Activated T-cell treated with anti-CD3 and anti-CD28 coated beads, Interleukin-2, amount 50 U/mL, for 48 hours (primary cell): Measurements from ENCODE around the gene PARD3.
"Not testable (repeated sequence)": the region's sequence is repeated elsewhere in the genome, so short reads cannot be mapped to it uniquely, and the experiment has no call there.

Source experiments
- DNase-seq, 2 experiments: peaks; one replicate each; pipeline ENCODE4 v3.0.0-alpha.2; 2020

Gene PARD3

DNA sequence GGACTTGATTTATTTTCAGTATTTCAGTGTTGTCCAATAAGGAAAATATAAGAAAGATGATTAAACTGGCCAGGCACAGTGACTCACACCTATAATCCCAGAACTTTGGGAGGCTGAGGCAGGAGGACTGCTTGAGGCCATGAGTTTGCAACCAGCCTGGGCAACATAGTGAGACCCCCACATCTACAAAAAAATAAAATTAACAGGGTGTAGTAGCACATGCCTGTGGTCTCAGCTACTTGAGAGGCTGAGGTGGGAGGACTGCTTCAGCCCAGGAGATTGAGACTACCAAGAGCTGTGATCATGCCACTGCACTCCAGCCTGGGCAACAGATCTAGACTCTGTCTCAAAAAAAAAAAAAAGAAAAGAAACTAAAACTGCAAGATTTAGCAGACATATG is 138.0 kb downstream of the PARD3 start:
- no peak for DNase-seq

DNA sequence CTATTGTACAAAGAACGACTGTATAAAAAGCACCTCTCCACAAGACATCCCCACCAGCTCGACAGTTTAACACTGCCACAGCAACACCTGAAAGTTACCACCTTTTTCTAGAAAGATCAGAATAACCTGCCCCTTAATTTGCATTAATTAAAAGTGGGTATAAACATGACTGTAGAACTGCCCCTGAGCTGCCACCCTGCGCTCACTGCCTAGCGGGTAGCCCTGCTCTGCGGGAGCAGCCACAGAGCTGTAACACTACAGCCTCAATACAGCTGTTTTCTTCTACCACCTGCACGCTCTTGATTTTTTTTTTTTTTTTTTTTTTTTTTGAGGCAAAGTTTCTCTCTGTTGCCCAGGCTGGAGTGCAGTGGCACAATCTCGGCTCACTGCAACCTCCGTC is 140.9 kb downstream of the PARD3 start:
- no peak for DNase-seq

DNA sequence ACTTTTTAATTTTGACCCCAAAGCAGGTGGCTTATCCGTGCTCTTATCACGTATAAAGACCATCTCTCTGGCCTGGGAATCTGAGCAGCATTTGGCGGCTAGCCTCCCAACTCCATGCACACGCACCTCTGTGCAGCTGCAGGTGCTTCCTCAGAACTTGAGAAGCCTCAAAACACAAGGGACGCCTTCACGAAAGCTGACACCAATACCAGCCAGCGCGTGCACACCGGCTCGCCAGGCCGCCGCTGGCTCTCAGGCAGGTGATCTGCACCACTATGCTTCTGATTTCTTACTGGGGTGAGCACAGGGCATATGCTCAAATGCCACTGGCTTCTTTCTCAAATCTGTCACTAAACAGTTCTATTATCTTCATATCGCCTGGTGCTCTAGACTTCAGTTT is 145.0 kb downstream of the PARD3 start:
- DNase-seq, result no peak

DNA sequence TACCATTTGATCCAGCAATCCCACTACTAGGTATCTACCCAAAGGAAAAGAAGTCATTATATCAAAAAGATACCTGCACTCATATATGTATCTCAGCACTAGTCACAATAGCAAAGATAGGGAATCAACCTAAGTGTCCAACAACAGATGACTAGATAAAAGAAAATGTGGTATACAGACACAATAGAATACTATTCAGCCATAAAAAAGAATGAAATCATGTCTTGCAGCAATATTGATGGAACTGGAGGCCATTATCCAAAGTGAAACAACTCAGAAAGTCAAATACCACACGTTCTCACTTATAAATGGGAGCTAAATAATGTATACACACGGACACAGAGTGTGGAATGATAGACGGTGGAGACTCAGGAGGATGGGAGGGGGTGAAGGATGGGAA is 146.0 kb downstream of the PARD3 start:
- no peak for DNase-seq

DNA sequence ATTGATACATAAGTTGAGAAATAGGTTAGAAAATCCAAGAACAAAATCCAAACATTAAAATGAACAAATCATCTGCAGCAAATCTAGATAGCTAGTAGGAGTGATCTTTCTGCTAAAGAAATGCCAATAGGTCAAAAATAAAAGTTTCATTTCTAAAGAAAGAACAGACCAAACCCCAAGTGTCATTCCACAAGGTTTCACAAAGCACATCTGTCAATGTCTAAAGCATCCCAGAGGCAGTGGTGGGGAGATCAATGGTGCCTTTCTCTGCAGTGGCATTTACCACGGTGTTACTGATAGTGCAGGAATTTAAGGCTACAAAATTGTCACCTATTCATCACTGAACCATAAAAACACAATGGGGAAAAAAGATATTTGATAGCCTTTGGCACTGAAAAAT is 147.9 kb downstream of the PARD3 start:
- DNase-seq, result no peak

DNA sequence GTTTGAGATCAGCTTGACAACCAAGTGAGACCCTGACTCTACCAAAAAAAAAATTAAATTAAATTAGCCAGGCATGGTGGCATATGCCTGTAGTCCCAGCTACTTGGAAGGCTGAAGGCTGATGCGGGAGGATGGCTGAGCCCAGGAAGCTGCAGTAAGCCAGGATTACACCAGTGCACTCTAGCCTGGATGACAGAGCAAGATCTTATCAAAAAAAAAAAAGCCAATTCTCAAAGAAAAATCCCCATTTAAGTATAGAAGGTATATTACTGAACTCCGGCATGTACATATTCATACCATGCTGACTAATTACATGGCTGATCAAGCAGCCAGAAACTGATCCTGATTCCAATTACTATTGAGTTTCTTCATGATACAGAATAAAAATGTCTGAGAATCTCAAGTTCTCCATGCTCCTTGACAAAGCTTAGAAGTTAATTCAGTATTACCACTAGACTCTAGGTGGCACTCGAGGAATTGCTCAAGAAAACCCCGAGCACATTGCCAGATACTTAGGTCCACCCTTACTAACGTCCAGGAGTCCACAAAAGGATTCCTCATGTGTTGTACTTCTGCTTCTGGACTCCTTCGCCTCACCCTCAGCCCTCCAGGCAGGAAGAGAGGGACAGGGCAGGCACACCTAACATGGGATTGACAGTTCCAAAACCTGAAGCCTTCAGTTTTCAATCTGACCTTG is 148.9 kb downstream of the PARD3 start:
- DNase-seq, result no peak

DNA sequence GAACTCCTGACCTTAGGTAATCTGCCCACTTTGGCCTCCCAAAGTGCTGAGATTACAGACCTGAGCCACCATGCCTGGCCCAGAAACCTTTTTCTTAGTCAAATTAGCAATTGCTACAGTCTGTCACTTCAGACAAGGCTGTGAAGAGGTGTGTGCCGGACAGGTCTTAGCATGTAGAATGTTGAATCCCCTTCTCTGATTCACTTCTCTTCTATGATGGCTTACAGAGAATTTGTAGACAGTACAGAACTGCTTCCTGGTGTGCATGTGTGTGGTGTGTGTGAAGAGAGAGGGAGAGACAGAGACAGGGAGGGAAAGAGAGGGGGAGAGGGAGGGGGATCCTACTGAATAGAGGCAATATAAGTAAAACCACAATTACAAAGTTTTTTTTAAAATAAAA is 150.4 kb downstream of the PARD3 start:
- no peak for DNase-seq

DNA sequence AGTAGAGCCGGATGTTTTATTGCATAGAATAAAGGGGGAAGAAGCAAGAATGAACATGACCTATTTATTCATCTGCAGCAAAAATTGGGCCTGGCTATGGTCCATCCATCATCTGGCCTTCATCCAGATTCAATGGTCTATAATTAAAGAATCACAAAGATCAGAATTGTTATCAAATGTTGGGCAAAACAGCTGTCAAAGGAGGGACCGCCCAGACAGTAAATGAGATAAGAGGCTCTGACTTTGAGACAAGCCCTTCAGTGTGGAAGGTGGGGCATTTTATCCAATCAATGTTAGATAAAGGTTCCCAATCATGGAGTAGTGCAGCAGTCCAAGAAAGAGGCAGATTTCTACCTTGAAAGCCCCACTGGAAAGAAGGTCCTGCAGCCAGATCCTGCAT is 153.5 kb downstream of the PARD3 start:
- no peak for DNase-seq

DNA sequence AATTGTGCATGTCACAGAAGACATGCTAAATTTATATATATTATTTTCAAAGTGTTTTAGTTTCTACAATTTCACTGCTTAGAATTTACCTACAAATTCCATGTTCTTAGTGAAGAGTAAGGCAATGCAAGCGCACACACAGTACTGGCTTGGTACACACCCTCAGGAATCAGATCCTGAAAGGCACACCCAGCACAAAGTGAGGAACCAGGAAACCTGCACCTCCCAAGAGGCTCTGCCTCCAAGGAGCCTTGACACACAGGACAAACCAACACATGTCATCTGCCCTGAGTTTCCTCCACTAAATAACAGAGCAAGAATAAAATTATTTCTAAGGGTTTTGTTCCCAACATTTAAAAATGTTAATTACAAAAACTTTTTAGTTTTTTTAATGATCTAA is 156.2 kb downstream of the PARD3 start:
- no peak for DNase-seq

DNA sequence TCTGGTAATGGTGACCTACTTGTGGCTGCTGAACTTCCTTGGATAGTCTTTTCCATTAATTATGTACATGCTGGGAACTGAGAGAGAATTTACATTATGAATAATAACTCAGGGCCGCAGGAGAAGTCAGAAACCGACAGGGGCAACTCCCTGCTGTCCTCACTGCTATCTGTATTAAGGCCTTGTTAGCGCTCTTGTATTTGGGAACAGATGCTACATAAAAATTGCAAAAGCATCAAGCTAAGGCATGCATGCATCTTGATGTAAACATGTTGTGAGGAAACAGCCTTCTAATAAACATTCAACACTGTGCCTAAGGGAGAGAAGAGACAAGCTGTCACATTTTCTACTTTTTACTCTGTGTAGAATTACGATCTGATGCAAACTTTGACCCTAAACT is 158.4 kb downstream of the PARD3 start:
- no peak for DNase-seq

DNA sequence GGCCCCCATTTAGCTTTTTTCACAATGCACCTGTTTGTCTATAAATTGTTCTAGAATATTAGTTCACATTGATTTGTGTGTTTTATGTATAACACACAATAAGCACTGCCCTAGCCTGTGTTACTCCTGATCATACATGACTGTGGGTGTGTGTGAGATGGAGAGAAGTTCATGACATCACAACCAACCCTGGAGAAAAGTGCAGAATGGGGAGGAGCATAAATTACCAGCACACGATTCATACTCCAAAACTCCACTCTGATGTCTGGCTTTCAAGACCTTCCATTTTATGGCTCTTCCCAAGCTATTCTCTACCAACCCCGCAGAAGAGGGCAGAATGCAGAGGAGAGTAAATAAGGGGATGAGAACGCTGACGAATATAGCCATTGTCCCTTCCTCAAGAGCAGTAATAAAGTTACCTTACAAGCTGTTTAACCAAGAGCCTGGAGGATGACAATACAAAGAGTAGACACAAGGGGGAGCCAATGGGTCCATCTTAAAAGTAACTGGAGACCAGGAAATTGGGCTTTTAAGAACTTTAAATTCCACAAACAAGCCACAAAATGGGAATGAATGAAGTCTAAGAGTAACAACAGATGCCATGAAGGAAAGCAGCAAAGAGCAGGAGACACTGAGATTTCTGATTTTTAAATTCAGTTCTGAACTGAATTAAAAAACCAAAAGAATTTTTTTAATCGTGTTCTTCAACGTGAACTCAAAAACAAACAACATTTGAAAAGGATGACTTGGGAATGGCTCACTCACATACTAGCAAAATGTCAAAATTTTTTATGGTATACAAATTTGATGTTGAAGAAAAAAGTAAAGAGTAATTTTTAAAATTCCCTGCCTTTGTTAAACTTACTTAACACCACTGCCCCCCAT is 159.6 kb downstream of the PARD3 start:
- peak in 1 of 2 experiments; percentile 28 for DNase-seq

DNA sequence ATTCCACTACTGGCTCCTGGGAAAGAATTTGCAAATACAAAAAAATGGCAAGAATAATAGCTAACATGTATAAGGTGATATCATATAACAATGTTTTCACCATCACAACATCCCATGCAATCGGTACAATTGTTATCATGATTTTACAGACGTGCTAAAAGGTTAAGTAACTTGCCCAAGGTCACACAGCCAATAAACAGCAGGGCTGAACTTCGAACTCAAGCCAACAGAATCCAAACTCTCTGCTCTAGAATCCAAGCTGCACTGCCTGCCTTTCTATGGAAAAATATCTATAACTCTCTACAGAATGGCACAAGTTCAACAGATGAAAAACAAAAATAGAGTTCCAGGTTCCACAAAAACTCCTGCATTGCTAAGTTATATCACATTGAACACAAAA is 160.9 kb downstream of the PARD3 start:
- DNase-seq, result no peak

DNA sequence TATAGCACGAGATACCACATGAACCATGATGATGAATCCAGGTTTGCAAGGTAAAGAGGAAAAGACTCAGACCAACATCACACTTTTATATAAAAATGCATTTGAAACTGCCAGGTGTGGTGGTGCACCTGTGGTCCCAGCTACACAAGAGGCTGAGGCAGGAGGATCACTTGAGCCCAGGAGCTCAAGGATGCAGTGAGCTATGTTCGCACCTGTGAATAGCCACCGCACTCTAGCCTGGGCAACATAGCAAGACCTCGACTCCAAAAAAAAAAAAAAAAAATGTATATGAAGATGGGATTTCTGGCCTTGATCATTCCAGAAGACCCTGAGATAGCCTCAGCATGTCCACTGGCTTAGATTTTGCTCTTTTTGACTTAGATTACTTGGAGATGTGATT is 161.6 kb downstream of the PARD3 start:
- no peak for DNase-seq

DNA sequence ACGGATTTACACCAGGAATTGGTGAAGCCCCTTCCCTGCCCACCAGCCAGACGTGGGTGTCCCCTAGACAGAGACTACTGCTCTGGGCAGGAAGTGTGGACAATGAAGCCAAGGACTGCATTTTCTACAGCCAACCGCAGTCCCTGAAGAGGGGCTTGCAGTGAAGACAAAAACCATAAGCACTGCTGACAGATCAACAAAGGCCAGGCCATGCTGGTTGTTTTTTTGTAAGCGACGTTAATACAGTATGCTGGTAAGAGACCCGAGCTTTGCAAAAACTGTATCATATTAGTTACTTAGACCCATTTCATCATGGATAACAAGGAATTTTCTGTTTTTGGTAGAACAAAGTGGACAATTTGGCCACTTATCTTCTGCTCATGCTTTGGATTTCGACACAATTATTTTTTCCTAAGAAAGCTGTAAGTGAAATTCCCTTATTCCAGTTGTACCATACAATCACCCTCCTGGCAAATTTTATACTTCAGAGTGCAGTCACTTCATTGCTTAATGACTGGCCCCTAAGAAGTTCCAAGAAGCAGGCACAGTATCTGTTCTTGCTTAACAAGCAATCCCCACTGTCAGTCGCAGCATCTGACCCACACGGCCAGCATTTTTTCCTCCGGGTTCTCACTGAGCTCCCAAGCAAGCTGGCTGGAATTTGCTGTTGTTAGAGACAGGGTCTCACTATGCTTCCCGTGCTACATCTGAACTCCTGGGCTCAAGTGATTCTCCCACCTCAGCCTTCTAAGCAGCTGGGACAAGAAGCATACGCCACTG is 163.5 kb downstream of the PARD3 start:
- DNase-seq, result no peak

DNA sequence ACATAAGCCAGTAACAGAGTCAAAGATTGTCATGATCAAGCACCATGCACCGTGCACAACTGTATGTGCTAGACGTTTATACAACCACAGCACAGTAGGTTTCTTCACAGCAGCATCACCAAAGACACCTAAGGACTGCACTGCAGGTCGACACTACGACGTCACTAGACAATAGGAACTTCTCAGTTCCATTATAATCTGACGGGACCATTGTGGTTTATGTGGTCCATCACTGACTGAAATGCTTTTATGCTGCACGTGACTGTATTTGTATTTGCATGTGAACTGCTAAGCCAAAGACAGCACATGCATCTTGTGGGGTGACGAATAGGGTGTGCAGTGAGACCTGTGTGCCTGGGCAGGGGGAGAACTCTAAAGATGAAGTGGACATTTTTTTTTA is 164.9 kb downstream of the PARD3 start:
- no peak for DNase-seq

DNA sequence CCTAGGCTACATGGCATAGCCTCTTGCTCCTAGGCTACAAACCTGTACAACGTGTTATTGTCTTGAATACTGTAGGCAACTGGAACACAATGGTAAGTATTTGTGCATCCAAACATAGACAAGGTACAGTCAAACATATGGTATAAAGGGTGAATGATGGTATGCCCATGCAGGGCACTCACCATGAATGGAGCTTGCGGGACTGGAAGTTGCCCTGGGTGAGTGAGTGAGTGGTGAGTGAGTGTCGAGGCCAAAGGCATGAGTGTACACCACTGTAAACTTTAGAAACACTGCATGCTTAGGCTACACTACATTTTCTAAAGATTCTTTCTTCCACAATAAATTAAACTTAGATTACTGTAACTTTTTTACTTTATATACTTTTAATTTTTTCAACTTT is 165.7 kb downstream of the PARD3 start:
- DNase-seq, result no peak

DNA sequence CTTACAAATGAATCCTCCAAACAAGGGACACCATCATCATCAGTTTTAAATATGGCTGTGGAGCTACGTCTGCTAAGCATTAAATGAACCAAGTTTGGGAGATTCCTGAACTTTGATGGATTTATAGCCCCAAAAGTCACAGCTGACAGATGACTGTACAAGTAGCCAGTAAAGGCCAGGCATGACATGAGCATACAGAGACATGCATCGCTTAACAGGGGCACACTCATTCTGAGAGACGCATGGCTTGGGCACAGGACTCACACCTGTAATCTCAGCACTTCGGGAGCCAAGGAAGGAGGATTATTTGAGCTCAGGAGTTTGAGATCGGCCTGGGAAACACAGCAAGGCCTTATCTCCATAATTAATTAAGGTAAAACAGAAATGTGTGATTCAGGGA is 166.2 kb downstream of the PARD3 start:
- no peak for DNase-seq

DNA sequence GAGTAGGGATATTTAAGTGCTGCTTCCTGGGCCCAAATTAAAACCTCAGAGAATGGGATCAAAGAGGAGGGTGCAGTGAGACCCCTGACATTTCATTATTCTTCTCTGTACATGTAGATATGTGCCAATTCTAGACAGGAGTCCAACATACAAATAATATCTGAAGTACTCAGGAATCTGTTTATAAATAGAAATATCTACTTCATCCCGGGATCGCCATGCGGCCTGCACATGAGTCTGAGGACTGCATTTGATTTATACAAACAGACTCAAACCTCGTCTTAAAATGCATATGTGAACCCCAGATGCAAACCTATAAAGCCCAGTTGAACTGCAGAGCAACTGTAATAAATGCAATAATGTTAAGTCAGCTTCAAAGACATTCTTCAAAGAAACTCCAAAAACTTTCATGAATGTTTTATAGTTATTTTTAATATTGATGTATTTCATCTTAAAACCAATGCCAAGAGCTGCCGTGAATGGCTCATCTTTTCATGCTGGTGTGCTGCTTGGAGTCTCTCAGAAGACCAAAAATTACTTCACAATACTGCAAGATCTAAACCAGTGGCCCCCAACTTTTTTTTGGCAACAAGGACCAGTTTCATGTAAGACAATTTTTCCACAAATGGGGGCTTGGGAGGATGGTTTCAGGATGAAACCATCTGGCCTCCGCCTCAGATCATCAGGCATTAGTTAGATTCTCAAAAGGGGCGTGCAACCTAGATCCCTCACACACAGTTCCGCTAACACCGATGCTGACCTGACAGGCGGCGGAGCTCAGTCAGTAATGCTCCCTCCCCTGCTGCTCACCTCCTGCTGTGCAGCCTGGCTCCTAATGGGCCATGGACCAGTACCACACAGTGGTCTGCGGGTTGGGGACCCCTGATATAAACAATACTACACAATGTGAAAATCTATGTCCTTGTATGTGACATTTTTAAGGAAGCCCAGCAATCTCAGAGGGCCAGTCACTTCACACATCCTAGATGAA is 166.9 kb downstream of the PARD3 start:
- DNase-seq, result no peak

DNA sequence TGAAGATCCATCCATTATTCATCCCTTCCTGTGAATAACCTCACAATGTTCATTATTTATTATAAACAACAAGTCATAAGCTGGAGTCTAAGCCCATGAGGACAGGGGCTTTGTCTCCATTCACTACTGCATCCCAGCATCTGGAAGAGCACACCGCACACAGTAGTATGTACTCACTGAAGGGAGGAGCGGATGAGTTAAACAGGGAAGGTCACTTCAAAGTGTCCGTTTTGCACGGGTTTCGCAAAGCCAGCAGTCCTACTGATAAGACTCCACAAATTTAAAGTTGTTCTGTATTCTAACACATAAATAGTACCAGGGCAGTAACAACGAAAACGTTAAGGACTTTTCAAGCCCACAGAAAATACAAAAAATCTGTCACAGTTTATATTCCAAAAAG is 167.9 kb downstream of the PARD3 start:
- DNase-seq, result no peak

DNA sequence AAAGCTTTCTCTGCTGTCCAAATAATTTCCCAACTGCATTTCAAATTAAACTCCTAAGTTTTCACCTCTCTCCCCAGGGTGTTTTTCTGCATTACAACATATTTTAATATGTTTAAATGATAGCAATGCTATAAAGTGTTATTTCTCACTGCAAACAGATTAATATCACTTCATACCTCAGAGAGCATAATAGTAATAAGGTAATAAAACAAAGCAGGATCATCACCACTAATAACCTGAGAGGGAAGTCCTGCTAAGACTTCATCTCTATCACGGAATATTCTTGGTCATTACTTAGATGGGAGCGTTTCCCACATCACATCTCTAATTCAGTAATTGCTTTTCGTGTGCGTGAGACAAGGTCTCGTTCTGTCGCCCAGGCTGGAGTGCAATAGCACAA is 168.8 kb downstream of the PARD3 start:
- DNase-seq, result no peak

DNA sequence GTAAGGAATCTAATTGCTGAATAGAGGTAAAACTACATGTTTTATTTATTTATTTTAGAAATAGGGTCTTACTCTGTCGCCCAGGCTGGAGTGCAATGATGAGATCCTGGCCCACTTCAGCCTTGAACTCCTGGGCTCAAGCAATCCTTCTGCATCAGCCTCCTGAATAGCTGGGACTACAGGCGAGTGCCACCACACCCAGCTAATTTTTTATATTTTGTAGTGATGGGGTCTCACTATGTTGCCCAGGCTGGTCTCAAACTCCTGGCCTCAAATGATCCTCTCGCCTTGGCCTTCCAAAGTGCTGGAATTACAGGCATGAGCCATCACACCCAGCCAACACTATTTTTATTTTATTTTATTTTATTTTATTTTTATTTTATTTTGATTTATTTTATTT is 170.3 kb downstream of the PARD3 start:
- not testable (repeated sequence) for DNase-seq

DNA sequence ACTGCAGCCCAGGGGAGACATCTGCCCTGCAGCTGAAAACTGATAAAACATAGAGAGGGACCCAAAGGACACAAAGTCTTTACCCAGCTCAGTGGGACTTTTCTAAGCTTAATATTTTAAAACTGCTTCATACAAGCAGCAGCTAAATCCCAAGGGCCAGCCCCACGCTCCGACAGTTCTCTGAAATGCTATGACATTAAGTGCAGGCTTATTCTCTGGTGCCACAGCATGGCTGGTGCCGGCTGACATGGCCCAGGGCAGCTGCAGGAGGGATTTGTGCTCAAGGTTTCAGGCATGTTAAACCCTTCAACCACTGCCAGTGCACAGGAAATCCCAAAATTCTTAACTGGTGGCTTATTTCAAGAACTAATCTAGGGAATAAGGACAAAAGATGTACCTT is 170.9 kb downstream of the PARD3 start:
- DNase-seq, result no peak

DNA sequence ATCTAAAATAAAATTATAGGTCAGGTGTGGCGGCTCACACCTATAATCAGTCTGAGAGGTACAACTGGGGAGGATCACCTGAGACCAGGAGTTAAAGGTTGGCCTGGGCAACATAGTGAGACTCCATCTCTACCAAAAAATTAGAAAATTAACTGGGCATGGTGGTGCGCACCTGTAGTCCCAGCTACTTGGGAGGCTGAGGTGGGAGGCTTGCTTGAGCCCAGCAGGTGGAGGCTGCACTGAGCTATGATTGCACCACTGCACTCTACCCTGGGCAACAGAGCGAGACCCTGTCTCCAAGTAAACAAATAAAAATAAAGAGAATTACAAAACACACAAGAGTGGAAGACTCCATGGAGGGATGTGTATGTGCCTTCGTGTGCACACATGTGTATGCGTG is 171.5 kb downstream of the PARD3 start:
- DNase-seq, result no peak
